ENCODE data around the gene TUFM. TPM values are rescaled to one million over a fixed set of nuclear protein-coding genes. Genes with fewer than 3 reads are reported as not detected.
"Not testable (repeated sequence)": the region's sequence is repeated elsewhere in the genome, so short reads cannot be mapped to it uniquely, and the experiment has no call there.

Gene TUFM
- polyA plus RNA-seq (2013): 159 TPM

- DNase-seq: peak; percentile 99
- Histone ChIP-seq H3K4me3 (ENCODE audit: control insufficient read depth in 1 of 7, extremely low read depth in 1 of 7, insufficient read depth in 4 of 7, low read depth in 2 of 7, low read length in 6 of 7) (peak within 1 kb of the TSS; percentile 85 to 97 (median 93)), H3K27me3 (replicated peaks in 2 of 5; ENCODE audit: control insufficient read depth in 4 of 5, insufficient read depth in 5 of 5, low read length in 4 of 5) (no peaks in the 10 kb centered on the region), H3K4me1 (ENCODE audit: control extremely low read depth in 1 of 4, control insufficient read depth in 4 of 4, insufficient read depth in 4 of 4, low read length in 3 of 4) (peaks cover 4 to 25% (median 22%) of the 10 kb centered on the region in 4 experiments), H3K9me3 (ENCODE audit: control extremely low read depth in 1 of 5, control insufficient read depth in 4 of 5, insufficient read depth in 2 of 5, low read depth in 1 of 5, low read length in 4 of 5) (no peaks in the 10 kb centered on the region), H3K36me3 (ENCODE audit: control insufficient read depth in 4 of 4, insufficient read depth in 4 of 4, low read length in 3 of 4) (peaks cover 14 to 36% (median 24%) of the 10 kb centered on the region in 4 experiments), H3K27ac (ENCODE audit: insufficient read depth in 1 of 2, low read depth in 1 of 2, low read length in 2 of 2, poor library complexity in 1 of 2, severe bottlenecking in 2 of 2) (peak within 1 kb of the TSS; percentile 79 to 90)
- ChIA-PET POLR2A (interaction anchor here (0.8 to 2.6 kb wide), 7 partner anchors 10 to 79 kb away, joined by 3 to 20 read pairs (median 3); partner anchors contain the start of genes ATXN2L, RABEP2 and SH2B1), CTCF (interaction anchor here (0.8 to 4.0 kb wide), 8 partner anchors 8 to 98 kb away, joined by 3 to 16 read pairs (median 10); partner anchors contain the start of gene SH2B1)
- WGBS (ENCODE audit: insufficient coverage): under 1% methylated on average over 60 of the region's 73 CpGs
These were observed at the start of gene TUFM for GRCh38 chr16:28846080-28846932. Gene TUFM, minus strand, starts transcription at chr16:28846348. Its CDS starts 79 bp downstream, at chr16:28846269.

GRCh38 chr16:28895609-28896008 is 49.5 kb upstream of the TUFM start:
- ChIA-PET POLR2A (interaction anchor here (0.6 kb wide), 1 partner anchor 16 kb away, joined by 5 read pairs; no protein-coding TSS in a partner anchor), CTCF (interaction anchor here (1.5 kb wide), 1 partner anchor 49 kb away, joined by 7 read pairs; no protein-coding TSS in a partner anchor)
- Histone ChIP-seq H3K4me3 (ENCODE audit: control insufficient read depth in 1 of 7, extremely low read depth in 1 of 7, insufficient read depth in 4 of 7, low read depth in 2 of 7, low read length in 6 of 7) (no peak overlapping the region), H3K4me1 (ENCODE audit: control extremely low read depth in 1 of 4, control insufficient read depth in 4 of 4, insufficient read depth in 4 of 4, low read length in 3 of 4) (peaks cover 0 to 9% (median 0%) of the 10 kb centered on the region in 4 experiments), H3K27me3 (replicated peaks in 2 of 5; ENCODE audit: control insufficient read depth in 4 of 5, insufficient read depth in 5 of 5, low read length in 4 of 5) (no peaks in the 10 kb centered on the region), H3K9me3 (ENCODE audit: control extremely low read depth in 1 of 5, control insufficient read depth in 4 of 5, insufficient read depth in 2 of 5, low read depth in 1 of 5, low read length in 4 of 5) (no peaks in the 10 kb centered on the region), H3K36me3 (ENCODE audit: control insufficient read depth in 4 of 4, insufficient read depth in 4 of 4, low read length in 3 of 4) (no peaks in the 10 kb centered on the region), H3K27ac (ENCODE audit: insufficient read depth in 1 of 2, low read depth in 1 of 2, low read length in 2 of 2, poor library complexity in 1 of 2, severe bottlenecking in 2 of 2) (no peak overlapping the region)
- WGBS (ENCODE audit: insufficient coverage): 100% methylated on average over 4 of the region's 4 CpGs
- DNase-seq: no peak

GRCh38 chr16:28893291-28893690 is 47.1 kb upstream of the TUFM start:
- Histone ChIP-seq H3K27ac (ENCODE audit: insufficient read depth in 1 of 2, low read depth in 1 of 2, low read length in 2 of 2, poor library complexity in 1 of 2, severe bottlenecking in 2 of 2) (no peak overlapping the region), H3K36me3 (ENCODE audit: control insufficient read depth in 4 of 4, insufficient read depth in 4 of 4, low read length in 3 of 4) (no peaks in the 10 kb centered on the region), H3K9me3 (ENCODE audit: control extremely low read depth in 1 of 5, control insufficient read depth in 4 of 5, insufficient read depth in 2 of 5, low read depth in 1 of 5, low read length in 4 of 5) (no peaks in the 10 kb centered on the region), H3K4me3 (ENCODE audit: control insufficient read depth in 1 of 7, extremely low read depth in 1 of 7, insufficient read depth in 4 of 7, low read depth in 2 of 7, low read length in 6 of 7) (no peak overlapping the region), H3K4me1 (ENCODE audit: control extremely low read depth in 1 of 4, control insufficient read depth in 4 of 4, insufficient read depth in 4 of 4, low read length in 3 of 4) (peaks cover 0 to 9% (median 0%) of the 10 kb centered on the region in 4 experiments), H3K27me3 (replicated peaks in 2 of 5; ENCODE audit: control insufficient read depth in 4 of 5, insufficient read depth in 5 of 5, low read length in 4 of 5) (no peaks in the 10 kb centered on the region)
- no peak for DNase-seq
- 100% methylated on average over 1 of the region's 4 CpGs for WGBS (ENCODE audit: insufficient coverage)
- ChIA-PET CTCF (interaction anchor here (1.2 kb wide), 1 partner anchor 24 kb away, joined by 3 read pairs; no protein-coding TSS in a partner anchor), POLR2A (no interaction called here)

GRCh38 chr16:28891964-28892890 is 46.1 kb upstream of the TUFM start:
- ChIA-PET POLR2A (no interaction called here), CTCF (interaction anchor here (1.0 to 3.3 kb wide), 4 partner anchors 19 to 53 kb away, joined by 3 to 10 read pairs (median 3); no protein-coding TSS in a partner anchor)
- no peak overlapping the region for H3K27ac ChIP-seq (ENCODE audit: insufficient read depth in 1 of 2, low read depth in 1 of 2, low read length in 2 of 2, poor library complexity in 1 of 2, severe bottlenecking in 2 of 2)
- H3K27me3 ChIP-seq (replicated peaks in 2 of 5; ENCODE audit: control insufficient read depth in 4 of 5, insufficient read depth in 5 of 5, low read length in 4 of 5): no peaks in the 10 kb centered on the region
- H3K4me1 ChIP-seq (ENCODE audit: control extremely low read depth in 1 of 4, control insufficient read depth in 4 of 4, insufficient read depth in 4 of 4, low read length in 3 of 4): peaks cover 0 to 9% (median 0%) of the 10 kb centered on the region in 4 experiments
- WGBS (ENCODE audit: insufficient coverage): 74% methylated on average over 12 of the region's 14 CpGs
- no peaks in the 10 kb centered on the region for H3K36me3 ChIP-seq (ENCODE audit: control insufficient read depth in 4 of 4, insufficient read depth in 4 of 4, low read length in 3 of 4)
- H3K9me3 ChIP-seq (ENCODE audit: control extremely low read depth in 1 of 5, control insufficient read depth in 4 of 5, insufficient read depth in 2 of 5, low read depth in 1 of 5, low read length in 4 of 5): no peaks in the 10 kb centered on the region
- no peak for DNase-seq
- H3K4me3 ChIP-seq (ENCODE audit: control insufficient read depth in 1 of 7, extremely low read depth in 1 of 7, insufficient read depth in 4 of 7, low read depth in 2 of 7, low read length in 6 of 7): no peak overlapping the region

- H3K9me3 ChIP-seq (ENCODE audit: control extremely low read depth in 1 of 5, control insufficient read depth in 4 of 5, insufficient read depth in 2 of 5, low read depth in 1 of 5, low read length in 4 of 5); H3K36me3 ChIP-seq (ENCODE audit: control insufficient read depth in 4 of 4, insufficient read depth in 4 of 4, low read length in 3 of 4); H3K27me3 ChIP-seq (replicated peaks in 2 of 5; ENCODE audit: control insufficient read depth in 4 of 5, insufficient read depth in 5 of 5, low read length in 4 of 5); H3K4me3 ChIP-seq (ENCODE audit: control insufficient read depth in 1 of 7, extremely low read depth in 1 of 7, insufficient read depth in 4 of 7, low read depth in 2 of 7, low read length in 6 of 7); H3K27ac ChIP-seq (ENCODE audit: insufficient read depth in 1 of 2, low read depth in 1 of 2, low read length in 2 of 2, poor library complexity in 1 of 2, severe bottlenecking in 2 of 2); DNase-seq; POLR2A ChIA-PET; H3K4me1 ChIP-seq (ENCODE audit: control extremely low read depth in 1 of 4, control insufficient read depth in 4 of 4, insufficient read depth in 4 of 4, low read length in 3 of 4): not testable (repeated sequence)
- CTCF ChIA-PET: interaction anchor here (3.3 kb wide), 1 partner anchor 55 kb away, joined by 10 read pairs; no protein-coding TSS in a partner anchor
- 98% methylated on average over 4 of the region's 5 CpGs for WGBS (ENCODE audit: insufficient coverage)
These were observed 44.2 kb upstream of the TUFM start for GRCh38 chr16:28890355-28890754.

GRCh38 chr16:28886945-28887344 is 40.8 kb upstream of the TUFM start:
- DNase-seq: no peak
- Histone ChIP-seq H3K27ac (ENCODE audit: insufficient read depth in 1 of 2, low read depth in 1 of 2, low read length in 2 of 2, poor library complexity in 1 of 2, severe bottlenecking in 2 of 2) (no peak overlapping the region), H3K36me3 (ENCODE audit: control insufficient read depth in 4 of 4, insufficient read depth in 4 of 4, low read length in 3 of 4) (no peaks in the 10 kb centered on the region), H3K4me3 (ENCODE audit: control insufficient read depth in 1 of 7, extremely low read depth in 1 of 7, insufficient read depth in 4 of 7, low read depth in 2 of 7, low read length in 6 of 7) (no peak overlapping the region), H3K4me1 (ENCODE audit: control extremely low read depth in 1 of 4, control insufficient read depth in 4 of 4, insufficient read depth in 4 of 4, low read length in 3 of 4) (no peaks in the 10 kb centered on the region), H3K27me3 (replicated peaks in 2 of 5; ENCODE audit: control insufficient read depth in 4 of 5, insufficient read depth in 5 of 5, low read length in 4 of 5) (no peaks in the 10 kb centered on the region), H3K9me3 (ENCODE audit: control extremely low read depth in 1 of 5, control insufficient read depth in 4 of 5, insufficient read depth in 2 of 5, low read depth in 1 of 5, low read length in 4 of 5) (no peaks in the 10 kb centered on the region)
- WGBS (ENCODE audit: insufficient coverage): 94% methylated on average over 10 of the region's 10 CpGs
- POLR2A ChIA-PET: interaction anchor here (0.7 kb wide), 1 partner anchor 973 kb away, joined by 5 read pairs; no protein-coding TSS in a partner anchor
- CTCF ChIA-PET: no interaction called here

All from common myeloid progenitor, CD34-positive (primary cell).